Embryonic facial prominence (tissue), 1 donor: Measurements from ENCODE around the gene IDNK.

Source experiments
- DNase-seq: peaks from one replicate; pipeline ENCODE4 v3.0.0-alpha.2; 2016; ENCODE audit errors: extremely low spot score

IDNK gene

DNA sequence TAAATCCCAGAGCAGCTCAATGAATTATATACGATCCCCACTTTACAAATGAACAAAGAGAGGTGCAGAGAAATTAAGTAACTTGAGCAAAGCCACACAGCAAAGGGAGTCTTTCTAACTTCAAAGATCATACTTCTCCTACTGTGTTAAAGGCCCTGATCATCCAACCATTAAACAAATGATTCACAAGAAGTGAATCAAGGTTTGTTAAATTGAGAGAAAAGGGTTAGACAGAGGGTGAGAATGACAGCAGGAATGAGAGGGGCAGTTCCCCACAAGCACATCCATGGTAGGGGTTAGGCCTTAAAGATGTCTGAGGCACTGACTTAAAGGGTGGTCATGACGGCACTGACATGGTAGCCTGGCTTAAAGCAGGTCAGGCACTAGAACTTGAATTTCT lies 10.7 kb downstream of the IDNK start:
- no peak for DNase-seq

- no peak for DNase-seq
Observed at GRCh38 chr9:83636813-83637212, 13.9 kb downstream of the IDNK start.

DNA sequence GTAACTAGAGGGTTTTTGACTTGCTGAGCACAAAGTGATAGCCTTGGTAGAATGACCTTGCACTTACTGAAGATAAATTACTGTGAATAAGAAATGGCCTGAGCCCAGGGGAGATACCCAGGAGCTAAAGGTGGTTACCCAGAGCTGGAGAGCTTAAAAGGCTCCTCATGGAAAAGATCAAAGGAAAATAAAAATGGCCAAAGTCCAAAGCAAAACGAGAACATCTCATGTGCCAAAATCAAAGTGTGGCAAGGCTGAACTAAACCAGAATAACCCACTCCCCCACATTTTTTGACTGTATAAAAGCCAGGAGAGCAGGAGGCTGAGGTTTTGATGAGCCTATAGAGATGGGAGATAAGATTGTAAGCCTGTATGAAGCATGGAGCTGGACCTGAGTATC lies 14.4 kb downstream of the IDNK start:
- no peak for DNase-seq

- no peak for DNase-seq
Observed at GRCh38 chr9:83639266-83639665, 16.3 kb downstream of the IDNK start.

DNA sequence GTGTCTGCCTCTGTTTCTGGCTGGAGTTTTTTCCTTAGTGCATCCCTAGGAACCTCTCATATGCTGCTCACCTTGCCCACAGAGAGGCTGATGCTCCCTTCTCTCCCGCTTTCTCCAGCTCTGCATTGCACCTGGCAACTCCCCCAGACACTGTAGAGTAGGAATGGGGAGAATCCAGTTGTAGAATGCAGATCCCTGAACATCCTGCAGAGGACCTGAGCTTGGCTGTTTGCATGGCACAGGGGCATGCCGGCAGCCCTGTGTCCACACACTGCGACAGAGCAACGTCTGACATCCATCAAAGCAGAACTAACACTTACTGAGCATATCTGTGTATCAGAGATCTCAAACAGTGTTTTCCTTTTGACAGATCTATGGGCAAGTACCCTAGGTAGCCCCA lies 19.9 kb downstream of the IDNK start:
- no peak for DNase-seq

- no peak for DNase-seq
Observed at GRCh38 chr9:83646500-83647239, 23.7 kb downstream of the IDNK start.

DNA sequence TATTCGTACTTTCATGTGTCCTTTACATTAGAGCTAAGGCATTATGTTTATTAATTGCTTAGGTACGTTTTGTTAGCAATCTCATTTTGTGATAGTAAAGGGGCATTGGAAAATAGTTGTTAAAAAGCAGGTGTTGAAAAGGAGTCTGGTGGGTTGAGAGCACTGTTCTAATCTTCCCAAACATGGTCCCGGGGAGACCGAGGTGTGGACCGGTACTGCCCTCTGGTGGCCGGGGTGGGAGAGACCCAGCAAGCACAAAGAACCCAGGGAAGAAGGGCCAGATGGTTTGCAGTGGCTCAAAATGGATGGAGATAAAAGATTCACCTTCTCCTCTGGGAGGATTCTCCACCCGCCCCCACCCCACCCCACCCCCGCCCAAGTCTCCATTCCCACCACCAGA lies 26.1 kb downstream of the IDNK start:
- DNase-seq, result no peak

DNA sequence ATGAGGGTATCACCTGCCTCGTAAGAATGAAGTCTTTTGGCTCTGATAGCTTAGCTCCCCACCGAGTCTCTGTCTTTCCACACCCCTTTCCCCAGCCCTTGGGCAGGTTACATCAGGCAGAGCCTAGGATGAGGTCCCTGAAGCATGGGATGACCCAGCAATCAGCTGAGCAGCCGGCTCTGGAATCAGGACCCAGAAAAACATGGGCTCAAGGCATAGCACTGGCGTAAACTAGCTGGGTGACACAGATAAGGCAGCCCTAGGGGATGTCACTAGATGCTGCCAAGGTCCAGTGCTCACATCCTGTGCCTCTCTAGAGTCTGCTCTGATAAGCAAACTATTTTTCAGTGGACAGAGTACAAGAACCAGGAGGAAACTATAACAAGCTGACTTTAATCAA lies 26.6 kb downstream of the IDNK start:
- no peak for DNase-seq

- DNase-seq, result no peak
Observed at GRCh38 chr9:83651558-83651957, 28.6 kb downstream of the IDNK start.

- no peak for DNase-seq
Observed at GRCh38 chr9:83652433-83652832, 29.5 kb downstream of the IDNK start.

GRCh38 chr9:83655433-83655832 lies 32.5 kb downstream of the IDNK start:
- DNase-seq, result no peak

GRCh38 chr9:83656032-83656680 lies 33.2 kb downstream of the IDNK start:
- no peak for DNase-seq

GRCh38 chr9:83656952-83657351 lies 34.0 kb downstream of the IDNK start:
- no peak for DNase-seq

DNA sequence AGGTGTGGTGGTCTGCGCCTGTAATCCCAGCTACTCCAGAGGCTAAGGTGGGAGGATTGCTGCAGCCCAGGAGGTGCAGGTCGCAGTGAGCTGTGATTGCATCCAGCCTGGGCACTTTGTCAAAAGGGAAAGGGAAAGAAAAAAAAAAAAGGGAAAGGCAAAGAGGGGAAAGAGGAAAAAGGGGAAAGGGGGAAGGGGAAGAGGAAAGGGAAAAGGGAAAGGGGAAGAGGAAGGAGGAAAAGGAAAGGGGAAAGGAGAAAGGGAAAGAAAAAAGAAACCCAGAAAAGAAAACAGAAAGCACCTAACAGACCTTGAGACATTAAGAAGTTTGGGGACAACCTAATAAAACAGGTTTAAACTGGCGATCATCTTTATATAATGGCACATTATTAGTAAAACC lies 40.0 kb downstream of the IDNK start:
- DNase-seq, result no peak

DNA sequence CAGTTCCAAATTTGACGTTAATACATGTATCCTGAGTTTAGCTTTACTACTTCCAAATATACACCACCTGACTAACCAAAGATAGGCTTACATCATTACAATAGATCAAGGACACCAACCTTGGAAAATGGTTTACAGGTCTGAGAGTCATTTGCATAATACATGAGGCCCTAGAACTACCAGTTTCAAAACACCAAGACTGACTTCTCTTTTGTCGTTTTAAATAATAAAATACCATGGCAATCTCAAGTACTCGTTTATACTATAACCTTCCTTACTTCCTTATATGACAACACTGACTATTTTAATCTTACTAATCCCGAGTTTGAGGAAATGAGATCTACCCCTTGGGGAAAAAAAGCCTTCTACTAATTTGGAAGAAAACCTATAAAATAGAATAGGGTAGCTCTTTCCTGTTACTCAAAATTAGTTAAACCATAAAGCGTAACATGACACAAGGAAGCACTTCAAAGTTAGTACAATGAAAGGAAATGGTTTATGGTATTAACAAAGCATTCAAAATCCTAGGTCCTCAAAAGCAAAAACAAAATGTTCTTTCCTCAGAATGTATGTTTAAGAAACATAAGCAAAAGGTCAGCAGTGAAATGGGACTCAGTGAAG lies 42.7 kb downstream of the IDNK start:
- DNase-seq, result no peak

- DNase-seq, result no peak
Observed at GRCh38 chr9:83669067-83669466, 46.1 kb downstream of the IDNK start.

GRCh38 chr9:83670381-83670780 lies 47.4 kb downstream of the IDNK start:
- DNase-seq, result no peak

- DNase-seq, result no peak
Observed at GRCh38 chr9:83671451-83671850, 48.5 kb downstream of the IDNK start.

- no peak for DNase-seq
Observed at GRCh38 chr9:83675466-83675865, 52.5 kb downstream of the IDNK start.

GRCh38 chr9:83677596-83677995 lies 54.7 kb downstream of the IDNK start:
- no peak for DNase-seq

GRCh38 chr9:83680233-83680632 lies 57.3 kb downstream of the IDNK start:
- no peak for DNase-seq

DNA sequence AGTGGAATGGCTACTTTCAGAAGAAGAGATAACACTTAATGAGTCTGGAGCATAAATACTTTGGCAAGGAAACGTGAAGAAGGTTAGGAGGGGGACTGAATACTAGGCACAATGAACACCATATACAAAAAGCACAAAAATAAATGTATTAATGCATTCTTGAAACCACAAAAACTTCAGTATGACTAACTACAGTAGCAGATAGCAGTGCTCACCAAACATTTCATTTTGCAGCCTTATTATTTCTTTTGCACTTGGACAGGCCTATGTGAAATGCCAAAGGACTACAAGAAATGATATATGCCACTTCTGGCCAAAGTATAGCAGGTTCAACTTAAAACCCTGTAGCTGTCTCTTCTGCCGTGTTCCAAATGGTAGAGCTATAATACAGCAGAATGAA lies 58.5 kb downstream of the IDNK start:
- DNase-seq, result no peak

DNA sequence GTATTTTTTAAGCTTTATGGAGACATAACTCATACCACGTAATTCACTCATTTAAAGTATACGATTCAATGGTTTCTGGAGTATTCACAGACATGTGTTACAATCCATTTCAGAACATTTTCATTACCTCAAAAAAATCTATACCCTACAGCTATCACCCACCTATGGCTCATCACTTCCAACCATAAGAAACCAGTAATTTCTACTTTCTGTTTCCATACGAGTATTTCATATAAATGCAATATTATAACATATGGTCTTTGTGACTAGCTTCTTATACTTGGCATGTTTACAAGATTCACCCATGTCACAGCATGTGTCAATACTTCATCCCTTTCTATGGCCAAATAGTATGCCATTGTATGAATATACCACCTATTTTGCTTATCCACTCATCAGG lies 66.0 kb downstream of the IDNK start:
- no peak for DNase-seq
